GM12892 (cell line): Measurements from ENCODE around the gene CLEC2A.

ENCODE experiments used
- POLR2A ChIP-seq: IDR thresholded peaks from 2 replicates; pipeline ENCODE4 v1.6.1; 2011; ENCODE audit warnings: low read depth, low read length, control low read depth
- POLR2AphosphoS5 ChIP-seq: IDR thresholded peaks from 2 replicates; pipeline ENCODE4 v1.6.1; 2011; ENCODE audit warnings: low read depth, low read length, control low read depth
- TAF1 ChIP-seq: IDR thresholded peaks from 2 replicates; pipeline ENCODE4 v1.6.1; 2011; ENCODE audit warnings: low read depth, mild to moderate bottlenecking, control low read depth, low read length, borderline replicate concordance

GRCh38 chr12:9926876-9927275, 5.3 kb downstream of the CLEC2A start:
- TF ChIP-seq POLR2AphosphoS5 (no peak), POLR2A (no peak), TAF1 (no peak)
